K562 (cell line): ENCODE data around the gene PHTF2. TPM values are rescaled to one million over a fixed set of nuclear protein-coding genes. Genes with fewer than 3 reads are reported as not detected.
"Not testable (repeated sequence)": the region's sequence is repeated elsewhere in the genome, so short reads cannot be mapped to it uniquely, and the experiment has no call there.

Experiments used
- ATAC-seq: fragments of 200-7000 bp; cut with Tn5 transposase; 3 replicates; pipeline ENCODE4 v1.9.1; 2020; ENCODE audit warnings: moderate library complexity
- BruUV-seq: library from RNA; stranded (reverse); fragments of 400-500 nt; replicated peaks from 2 replicates; lab custom pipeline; 2021; lab: Mats Ljungman, UMichigan
- CTCF ChIA-PET: fragments of 300-600 bp; formaldehyde crosslinking; extraction: SDS; loops from one replicate; lab custom pipeline; 2021; ENCODE audit warnings: low intra/inter-chr PET ratio; lab: Yijun Ruan, JAX
- POLR2A ChIA-PET: fragments of 300-600, 350-650 bp; sonication (Branson Sonifier 250); formaldehyde crosslinking; extraction: SDS; loops from one replicate; lab custom pipeline; 2021; ENCODE audit warnings: antibody characterized with exemption, inconsistent platforms; lab: Yijun Ruan, JAX
- DNase-seq, 4 experiments: peaks; one replicate each; pipeline versions ENCODE4 v3.0.0 to v3.0.0-alpha.2; 2011 to 2018; ENCODE audit warnings: low spot score in 3 of 4, mixed read lengths in 3 of 4; ENCODE audit errors: extremely low read depth in 1 of 4
- FAIRE-seq: peaks from 2 replicates; lab custom pipeline; 2011; peaks lifted over from hg19 to GRCh38; lab: Jason Lieb, UNC
- H2AFZ ChIP-seq: 2 replicates; pipeline ENCODE4 v1.6.0; 2011; ENCODE audit warnings: low read depth, low read length, control low read depth, inconsistent platforms
- H3K27ac ChIP-seq: fragments of 200-600 bp; 3 replicates; pipeline ENCODE4 v1.8.0; 2011; ENCODE audit warnings: low read depth, mild to moderate bottlenecking, control low read depth, inconsistent platforms, low read length, moderate library complexity, mixed read lengths; ENCODE audit errors: extremely low read depth
- H3K27me3 ChIP-seq, 2 experiments: fragments of 300-600 bp in 1 of 2; 2 replicates in 1 of 2; 3 replicates in 1 of 2; pipeline versions ENCODE4 v1.6.0 to v1.8.0; 2011; ENCODE audit warnings: inconsistent platforms in 2 of 2, low read length in 2 of 2, mild to moderate bottlenecking in 1 of 2, mixed read lengths in 1 of 2, moderate library complexity in 1 of 2; ENCODE audit not compliant: control insufficient read depth in 2 of 2, insufficient read depth in 2 of 2
- H3K36me3 ChIP-seq: fragments of 300-600 bp; 3 replicates; pipeline ENCODE4 v1.8.0; 2011; ENCODE audit warnings: mild to moderate bottlenecking, low read length, inconsistent platforms; ENCODE audit not compliant: control insufficient read depth, insufficient read depth
- H3K4me1 ChIP-seq, 2 experiments: fragments of 200-600 bp in 1 of 2; replicated peaks in 1 of 2; 2 replicates in 1 of 2; 3 replicates in 1 of 2; pipeline versions ENCODE4 v1.5.1 to v1.8.0; 2011; ENCODE audit warnings: inconsistent platforms in 2 of 2, low read length in 2 of 2, mild to moderate bottlenecking in 1 of 2, mixed read lengths in 1 of 2, moderate library complexity in 1 of 2; ENCODE audit not compliant: control insufficient read depth in 2 of 2, insufficient read depth in 2 of 2
- H3K4me2 ChIP-seq: 2 replicates; pipeline ENCODE4 v1.6.1; 2011; ENCODE audit warnings: low read length, control low read depth, inconsistent platforms, mixed read lengths; ENCODE audit not compliant: insufficient read depth
- H3K4me3 ChIP-seq: fragments of 200-600 bp; sonication (generic), shearing (Covaris generic); 2 replicates; pipeline ENCODE4 v1.5.1; 2016; ENCODE audit warnings: control low read depth, inconsistent platforms
- H3K79me2 ChIP-seq: fragments of 200-600 bp; 3 replicates; pipeline ENCODE4 v1.8.0; 2011; ENCODE audit warnings: low read length, inconsistent platforms; ENCODE audit not compliant: control insufficient read depth, insufficient read depth
- H3K9ac ChIP-seq, 2 experiments: 2 replicates each; pipeline versions ENCODE4 v1.6.0 to v1.6.1; 2011; ENCODE audit warnings: low read depth in 2 of 2, low read length in 2 of 2, control low read depth in 1 of 2, inconsistent platforms in 1 of 2, mild to moderate bottlenecking in 1 of 2, mixed read lengths in 1 of 2; ENCODE audit not compliant: insufficient read depth in 1 of 2
- H3K9me1 ChIP-seq: one replicate; pipeline ENCODE4 v1.6.0; 2011; ENCODE audit warnings: inconsistent platforms, mild to moderate bottlenecking, low read length, moderate library complexity; ENCODE audit not compliant: control insufficient read depth, insufficient read depth
- H3K9me3 ChIP-seq: replicated peaks from 2 replicates; pipeline ENCODE4 v1.5.1; 2011; ENCODE audit warnings: low read depth, low read length, inconsistent platforms; ENCODE audit not compliant: control insufficient read depth, insufficient read depth
- H4K20me1 ChIP-seq: replicated peaks from 2 replicates; pipeline ENCODE4 v1.6.1; 2011; ENCODE audit warnings: low read length, inconsistent platforms, mixed read lengths; ENCODE audit not compliant: control insufficient read depth, insufficient read depth
- ATF7 ChIP-seq: fragments of 450-650 bp; IDR thresholded peaks from 2 replicates; pipeline ENCODE4 v1.7.1; 2014; ENCODE audit warnings: mild to moderate bottlenecking, moderate library complexity
- CC2D1A ChIP-seq: fragments of 450-650 bp; IDR thresholded peaks from 2 replicates; pipeline ENCODE4 v1.6.1; 2017; ENCODE audit warnings: mild to moderate bottlenecking
- ESRRA ChIP-seq: fragments of 450-650 bp; IDR thresholded peaks from 2 replicates; pipeline ENCODE4 v1.6.1; 2014; ENCODE audit warnings: low read depth, mild to moderate bottlenecking, moderate library complexity, borderline replicate concordance
- ETS1 ChIP-seq: conservative IDR thresholded peaks from 2 replicates; pipeline ENCODE4 v1.6.1; 2011; ENCODE audit warnings: low read depth, mild to moderate bottlenecking, low read length; ENCODE audit not compliant: control insufficient read depth
- FOSL1 ChIP-seq: fragments of 200-800 bp; sonication (Bioruptor generic); conservative IDR thresholded peaks from 2 replicates; pipeline ENCODE4 v1.6.1; 2016; ENCODE audit warnings: missing genetic modification characterization, missing compliant biosample characterization
- HBP1 ChIP-seq: fragments of 450-650 bp; formaldehyde crosslinking; IDR thresholded peaks from 2 replicates; pipeline ENCODE4 v1.4.0; 2022; ENCODE audit warnings: missing genetic modification characterization
- HDAC3 ChIP-seq: fragments of 450-650 bp; IDR thresholded peaks from 2 replicates; pipeline ENCODE4 v1.6.1; 2018; ENCODE audit warnings: borderline replicate concordance, mild to moderate bottlenecking, moderate library complexity; ENCODE audit not compliant: partially characterized antibody
- L3MBTL2 ChIP-seq: fragments of 450-650 bp; IDR thresholded peaks from 2 replicates; pipeline ENCODE4 v1.6.1; 2016; ENCODE audit warnings: mild to moderate bottlenecking, moderate library complexity
- NCOR1 ChIP-seq: fragments of 450-650 bp; IDR thresholded peaks from 2 replicates; pipeline ENCODE4 v1.6.1; 2016; ENCODE audit warnings: mild to moderate bottlenecking, moderate library complexity
- NONO ChIP-seq, 2 experiments: fragments of 200-400 bp in 1 of 2; fragments of 450-650 bp in 1 of 2; formaldehyde crosslinking in 1 of 2; IDR thresholded peaks; 2 replicates each; pipeline ENCODE4 v1.6.1; 2017; ENCODE audit warnings: low read depth in 2 of 2, mild to moderate bottlenecking in 2 of 2, moderate library complexity in 2 of 2, low read length in 1 of 2
- PHTF2 ChIP-seq: fragments of 250-450 bp; sonication (Bioruptor Pico); IDR thresholded peaks from 2 replicates; pipeline ENCODE4 v1.5.0; 2021; ENCODE audit warnings: mild to moderate bottlenecking
- RB1 ChIP-seq: fragments of 450-650 bp; IDR thresholded peaks from 2 replicates; pipeline ENCODE4 v1.6.1; 2017; ENCODE audit warnings: low read depth, mild to moderate bottlenecking
- RCOR1 ChIP-seq, 2 experiments: IDR thresholded peaks; 2 replicates each; pipeline ENCODE4 v1.6.1; 2012; ENCODE audit warnings: low read depth in 2 of 2, low read length in 2 of 2, borderline replicate concordance in 1 of 2, improper control_type of control experiment in 1 of 2
- SMARCC2 ChIP-seq: fragments of 450-650 bp; IDR thresholded peaks from 2 replicates; pipeline ENCODE4 v1.6.1; 2017; ENCODE audit warnings: antibody characterized with exemption, moderate library complexity, mild to moderate bottlenecking, low read depth
- TBL1XR1 ChIP-seq, 2 experiments: IDR thresholded peaks; 2 replicates each; pipeline ENCODE4 v1.6.1; 2012; ENCODE audit warnings: improper control_type of control experiment in 2 of 2, low read length in 2 of 2, mild to moderate bottlenecking in 1 of 2
- TCF7 ChIP-seq: sonication (generic); IDR thresholded peaks from 2 replicates; pipeline ENCODE4 v1.6.1; 2016; ENCODE audit warnings: antibody characterized with exemption, borderline replicate concordance
- WGBS: fragments of 100-300 bp; shearing (Covaris generic); methylation state at CpG from one replicate; pipeline ENCODE4 v1.1.6; 2016; ENCODE audit warnings: low coverage, mixed read lengths; ENCODE audit not compliant: insufficient coverage; ENCODE audit errors: missing lambda C conversion rate; 5-methylcytosine and 5-hydroxymethylcytosine counted together
- in situ Hi-C: fragments of 300-500 bp; cut with MboI; formaldehyde crosslinking; loops from 4 replicates; pipeline ENCODE4 v1.15.0; 2018; ENCODE audit warnings: inconsistent platforms, mixed read lengths
- intact Hi-C: fragments of 100-400 bp; cut with micrococcal nuclease; formaldehyde crosslinking; loops from 2 replicates; pipeline ENCODE4 v1.14.2; 2022
- polyA plus RNA-seq, 8 experiments: library from polyadenylated mRNA; depleted of rRNA in 4 of 8; stranded (reverse) in 5 of 8; unstranded in 3 of 8; fragments of >200 nt; fragmentation: Nextera tagmentation in 2 of 8; fragmentation: Illumina TruSeq in 1 of 8; extraction: Ambion mirVana in 2 of 8; extraction: Trizol in 1 of 8; gene quantifications; 2 replicates each; pipeline versions ENCODE4 v1.2.1 to v1.2.3, GENCODE V29; 2011 to 2014; ENCODE audit warnings: inconsistent platforms in 1 of 8, missing spikeins in 1 of 8
- total RNA-seq, 7 experiments: library from RNA; depleted of rRNA in 6 of 7; stranded (reverse); fragments of >200 nt in 6 of 7; fragmentation: Illumina TruSeq in 2 of 7; extraction: Trizol in 2 of 7; gene quantifications; 2 replicates each; pipeline versions ENCODE4 v1.2.1 to v1.2.3, GENCODE V29; 2011 to 2021; ENCODE audit warnings: low replicate concordance in 1 of 7

PHTF2 gene
- total and polyA plus RNA-seq, 9 of the 15 experiments (the other 6 are each of a cell fraction or from before 2014, with no cell fraction given), result 17.9 to 43.6 (median 25.4) TPM

- H3K4me2 ChIP-seq, result peak overlapping the region; percentile 26; the same call in 1 of the 2 replicates
- H3K4me1 ChIP-seq, H3K4me3 ChIP-seq, H2AFZ ChIP-seq, CTCF ChIA-PET, H3K27me3 ChIP-seq, POLR2A ChIA-PET, in situ Hi-C loops, H3K36me3 ChIP-seq, BruUV-seq, H3K9me3 ChIP-seq, H4K20me1 ChIP-seq, H3K9me1 ChIP-seq, H3K9ac ChIP-seq, intact Hi-C loops: not testable (repeated sequence)
- H3K27ac ChIP-seq, result 0 out of 3 replicates have a peak overlapping the region, but pooled peaks have one; percentile 37
- ATAC-seq (peak; percentile 89), DNase-seq (peak in 3 of 4 experiments; percentile 37 to 87 (median 64)), FAIRE-seq (peak; percentile 85)
- under 1% methylated on average over 7 of the region's 7 CpGs for WGBS
- peaks cover 38% of the 10 kb centered on the region for H3K79me2 ChIP-seq
- TF ChIP-seq HDAC3 (peak; percentile 78), SMARCC2 (peak; percentile 87), ESRRA (peak; percentile 48; the same call in 1 of the 2 replicates), HBP1 (CRISPR knock-in tag) (0 out of 2 replicates have a peak, but pooled peaks have one; percentile 10), NONO (IDR thresholded peaks at IDR 0.05; ENCODE audit: low read depth in 2 of 2, low read length in 1 of 2) (peak in 1 of 2 experiments; percentile 72; a peak in 1 of 4 replicates), NCOR1 (peak; percentile 98), TCF7 (peak; percentile 37; the same call in 1 of the 2 replicates), ETS1 (peak; percentile 82), FOSL1 (peak; percentile 49), L3MBTL2 (peak; percentile 18; the same call in 1 of the 2 replicates), PHTF2 (CRISPR knock-in tag) (0 out of 2 replicates have a peak, but pooled peaks have one; percentile 18), ATF7 (peak; percentile 55), RCOR1 (IDR thresholded peaks at IDR 0.05; ENCODE audit: borderline replicate concordance in 1 of 2, low read depth in 2 of 2, low read length in 2 of 2) (peak; percentile 96 to 98), CC2D1A (peak; percentile 94), TBL1XR1 (IDR thresholded peaks at IDR 0.05; ENCODE audit: low read length in 2 of 2) (peak in 1 of 2 experiments; percentile 78; a peak in 3 of 4 replicates), RB1 (0 out of 2 replicates have a peak, but pooled peaks have one; percentile 14)
Observed at GRCh38 chr7:77873416-77874327, 75.1 kb downstream of the PHTF2 start.
